KOPT-K1 (cell line): Measurements from ENCODE around the gene EXOC3.

Experiments
- H3K27ac ChIP-seq: fragments of 200-600 bp; sonication (generic); 2 replicates; pipeline ENCODE4 v1.5.1; 2016; ENCODE audit warnings: antibody characterized with exemption, mild to moderate bottlenecking, low read depth, low read length; ENCODE audit not compliant: poor library complexity, severe bottlenecking
- H3K36me3 ChIP-seq: fragments of 200-600 bp; sonication (generic); 2 replicates; pipeline ENCODE4 v1.5.1; 2017; ENCODE audit warnings: antibody characterized with exemption, mild to moderate bottlenecking, low read length, moderate library complexity; ENCODE audit not compliant: insufficient read depth
- H3K9me3 ChIP-seq: fragments of 200-600 bp; sonication (generic); 2 replicates; pipeline ENCODE4 v1.5.1; 2017; ENCODE audit warnings: antibody characterized with exemption, low read length, mild to moderate bottlenecking; ENCODE audit not compliant: insufficient read depth, poor library complexity, severe bottlenecking

EXOC3 gene

DNA sequence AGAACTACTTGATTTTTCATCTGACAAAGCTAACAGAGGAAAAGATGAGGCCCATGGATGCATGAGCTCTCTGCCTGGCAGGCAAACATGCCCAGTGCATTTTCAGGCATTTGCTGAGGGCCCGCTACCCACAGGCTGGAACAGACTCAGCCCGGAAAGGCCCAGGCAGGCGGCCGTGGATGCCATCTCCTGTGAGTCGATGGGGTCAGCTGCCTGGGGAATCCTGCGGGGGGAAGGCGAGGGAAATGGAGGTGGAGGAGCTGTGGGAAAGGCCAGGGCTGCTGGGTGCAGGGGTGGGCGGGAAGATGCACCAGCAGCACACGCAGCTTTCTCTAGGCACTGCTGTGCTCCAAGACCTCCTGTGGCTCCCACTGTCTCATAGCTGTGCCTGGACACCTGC is 67.5 kb downstream of the EXOC3 start:
- no peak overlapping the region for H3K27ac ChIP-seq
- H3K36me3 ChIP-seq: no peaks in the 10 kb centered on the region
- H3K9me3 ChIP-seq: no peaks in the 10 kb centered on the region

DNA sequence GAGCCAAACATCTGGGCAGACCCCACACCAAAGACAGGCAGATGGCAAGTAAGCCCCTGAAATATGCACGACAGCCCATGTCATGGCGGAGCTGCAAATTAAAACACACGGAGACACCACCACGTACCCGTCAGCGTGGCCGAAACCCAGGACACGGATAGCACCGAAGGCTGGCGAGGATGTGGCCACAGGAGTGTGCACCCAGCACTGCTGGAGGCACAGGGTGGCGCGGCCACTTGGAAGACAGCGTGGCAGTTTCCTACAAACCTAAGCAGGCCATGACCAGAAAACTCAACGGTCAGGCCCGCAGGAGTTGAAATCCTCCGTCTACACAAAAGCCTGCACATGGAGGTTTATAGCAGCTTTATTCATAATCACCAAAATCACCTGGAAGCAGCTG is 68.5 kb downstream of the EXOC3 start:
- Histone ChIP-seq H3K27ac (no peak overlapping the region), H3K36me3 (no peaks in the 10 kb centered on the region), H3K9me3 (no peaks in the 10 kb centered on the region)

DNA sequence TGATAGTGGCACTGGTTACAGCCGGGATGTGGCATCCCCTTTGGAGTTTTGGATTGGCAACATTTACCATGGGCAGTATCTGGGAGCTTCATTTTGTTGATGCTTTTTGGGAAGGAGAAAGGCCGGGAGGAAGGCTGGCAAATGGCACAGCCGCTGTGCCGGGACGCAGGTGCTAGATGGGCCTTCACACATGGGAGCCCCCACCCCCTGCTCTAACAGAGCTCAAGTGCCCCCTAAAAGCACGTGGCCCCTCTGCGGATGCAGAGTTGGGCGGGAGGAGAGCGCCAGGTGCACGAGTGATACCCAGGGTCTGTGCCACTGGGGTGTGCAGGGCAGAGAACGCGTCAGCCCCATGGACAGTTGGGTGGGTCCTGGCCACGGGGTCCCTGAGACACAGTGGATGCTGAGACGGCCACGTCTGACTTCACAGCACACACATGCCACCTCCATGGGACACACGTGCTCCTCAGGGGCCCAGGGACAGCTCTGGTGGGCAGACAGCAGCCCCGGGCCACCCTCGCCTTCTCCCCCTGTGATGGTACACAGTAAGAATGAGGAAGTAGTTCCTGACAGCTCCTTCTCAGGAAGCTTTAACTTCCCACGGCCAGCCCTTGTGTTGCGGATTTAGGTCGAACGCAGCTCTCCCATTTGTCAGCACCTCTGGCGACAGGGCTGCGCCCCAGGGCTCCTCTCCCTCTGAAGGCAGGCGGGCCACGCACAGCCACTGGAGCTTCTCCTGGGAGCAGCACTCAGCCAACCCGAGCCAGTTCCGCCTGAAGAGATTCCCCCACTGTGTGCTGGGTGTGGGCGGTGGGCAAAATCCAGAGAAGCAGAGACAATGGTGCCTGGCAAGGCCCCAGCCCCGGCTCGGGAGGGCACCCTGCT is 70.5 kb downstream of the EXOC3 start:
- Histone ChIP-seq H3K36me3 (no peaks in the 10 kb centered on the region), H3K27ac (no peak overlapping the region)

DNA sequence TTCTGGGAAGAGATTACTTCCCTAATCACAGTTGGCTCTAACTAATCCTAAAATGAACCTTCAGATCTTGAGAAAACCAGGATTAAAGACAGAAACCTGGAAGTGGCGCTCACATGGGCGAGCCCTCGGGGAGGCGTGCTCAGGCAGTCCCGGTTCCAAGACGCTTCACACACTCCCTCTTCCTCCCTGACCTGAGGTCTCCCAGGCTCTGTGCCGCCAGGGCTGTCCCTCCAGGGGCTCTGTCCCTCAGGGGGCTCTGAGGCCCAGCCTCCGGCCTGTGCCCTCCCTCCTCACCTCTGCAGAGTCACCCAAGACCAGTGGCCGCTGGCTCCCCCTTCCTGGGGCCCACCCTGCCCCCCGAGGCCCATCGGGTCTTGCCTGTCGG is 71.1 kb downstream of the EXOC3 start:
- Histone ChIP-seq H3K36me3 (no peaks in the 10 kb centered on the region), H3K27ac (no peak overlapping the region), H3K9me3 (no peaks in the 10 kb centered on the region)

More for the DNA sequence above, 70.5 kb downstream of the EXOC3 start:
- no peaks in the 10 kb centered on the region for H3K9me3 ChIP-seq

DNA sequence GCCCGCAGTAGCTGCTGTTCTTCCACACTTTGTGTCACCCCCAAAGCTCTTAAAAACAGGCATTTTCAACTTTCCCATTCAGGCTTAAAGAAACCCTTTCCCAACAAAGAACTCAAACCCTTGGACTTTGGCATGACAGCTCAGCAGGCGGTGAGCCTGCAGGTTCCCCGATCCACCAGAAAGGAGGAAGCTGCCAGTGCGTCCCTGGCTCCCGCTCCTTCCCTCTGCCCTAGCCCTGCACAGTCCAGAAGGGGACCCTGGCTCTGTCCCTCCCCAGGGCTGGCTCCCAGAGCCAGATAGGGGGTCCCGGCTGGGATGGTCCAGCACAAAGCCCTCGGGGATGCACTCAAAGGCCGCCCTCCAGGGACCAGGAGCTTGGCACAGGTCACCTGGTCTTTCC is 71.7 kb downstream of the EXOC3 start:
- no peak overlapping the region for H3K27ac ChIP-seq
- H3K9me3 ChIP-seq: no peaks in the 10 kb centered on the region
- no peaks in the 10 kb centered on the region for H3K36me3 ChIP-seq

DNA sequence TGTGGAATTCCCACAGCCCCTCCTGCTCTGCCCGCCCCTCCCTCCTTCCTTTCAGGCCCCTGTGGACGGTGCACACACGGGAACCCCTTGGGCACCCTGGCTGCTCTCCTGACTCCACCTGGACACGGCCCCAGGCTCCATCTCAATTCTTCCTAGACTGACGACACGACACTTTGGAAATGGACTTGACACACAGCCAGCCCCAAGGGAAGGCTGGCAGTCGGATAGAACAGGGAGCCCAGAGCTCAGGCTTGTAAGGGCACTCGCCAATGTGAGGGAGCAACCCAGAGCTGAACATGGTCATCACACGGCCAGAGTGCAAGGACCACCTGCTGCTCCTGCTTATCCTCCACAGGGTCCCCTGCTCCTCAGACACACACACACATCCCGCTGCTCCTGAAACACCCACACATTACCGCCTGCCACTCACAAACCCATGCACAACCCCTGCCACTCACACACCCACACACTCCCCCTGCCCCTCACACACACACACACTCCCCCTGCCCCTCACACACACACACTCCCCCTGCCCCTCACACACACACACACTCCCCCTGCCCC is 72.4 kb downstream of the EXOC3 start:
- H3K27ac ChIP-seq: no peak overlapping the region
- H3K9me3 ChIP-seq: no peaks in the 10 kb centered on the region
- no peaks in the 10 kb centered on the region for H3K36me3 ChIP-seq

DNA sequence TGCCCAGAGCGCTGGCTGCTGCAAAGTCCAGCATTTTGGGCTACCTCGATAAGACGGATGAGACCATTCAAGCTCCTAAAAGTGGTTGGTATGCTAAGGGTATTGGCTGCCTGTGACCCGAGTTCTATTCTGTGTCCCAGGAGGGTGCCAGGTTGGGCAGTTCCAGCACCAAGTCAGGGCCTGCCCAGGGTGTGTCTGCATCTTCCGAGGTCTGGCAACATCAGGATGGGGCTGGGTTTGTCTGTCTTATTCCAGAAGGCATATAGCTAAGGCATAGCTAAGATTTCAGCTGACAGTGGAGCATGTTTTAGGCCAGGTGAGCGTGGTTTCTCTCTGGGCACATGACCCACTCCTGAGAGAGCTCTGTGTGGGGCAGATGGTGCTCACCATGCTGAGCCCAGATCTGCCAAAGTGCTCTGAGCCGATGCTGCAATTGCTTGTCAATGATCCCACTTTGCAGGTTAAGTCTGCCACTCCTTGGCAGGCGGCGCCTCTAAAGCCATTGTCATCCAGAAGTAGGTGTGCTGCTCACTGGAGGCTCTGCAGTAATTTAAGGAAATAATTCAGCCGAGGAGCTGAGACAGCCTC is 73.5 kb downstream of the EXOC3 start:
- Histone ChIP-seq H3K36me3 (no peaks in the 10 kb centered on the region), H3K27ac (no peak overlapping the region), H3K9me3 (no peaks in the 10 kb centered on the region)
